GM12878 (cell line): ENCODE results near the gene CDH5. TPM values are rescaled to one million over a fixed set of nuclear protein-coding genes. Genes with fewer than 3 reads are reported as not detected.

Source experiments
- DPF2 ChIP-seq: fragments of 450-650 bp; IDR thresholded peaks from 2 replicates; pipeline ENCODE4 v1.6.1; 2017; ENCODE audit warnings: mild to moderate bottlenecking
- LARP7 ChIP-seq: fragments of 450-650 bp; IDR thresholded peaks from 2 replicates; pipeline ENCODE4 v1.6.1; 2017; ENCODE audit warnings: mild to moderate bottlenecking
- NFYB ChIP-seq: IDR thresholded peaks from 2 replicates; pipeline ENCODE4 v1.6.1; 2011; ENCODE audit warnings: low read depth, mild to moderate bottlenecking, low read length, improper control_type of control experiment, moderate library complexity; ENCODE audit not compliant: insufficient read depth
- polyA plus RNA-seq, 11 experiments: library from polyadenylated mRNA; depleted of rRNA in 4 of 11; unstranded in 6 of 11; stranded (reverse) in 5 of 11; fragments of >200 nt; fragmentation: Nextera tagmentation in 4 of 11; fragmentation: Illumina TruSeq in 1 of 11; extraction: Ambion mirVana in 4 of 11; extraction: Trizol in 1 of 11; gene quantifications; 1 replicate in 1 of 11; 2 replicates in 10 of 11; pipeline versions ENCODE4 v1.2.1 to v1.2.3, GENCODE V29; 2011 to 2016; ENCODE audit warnings: inconsistent platforms in 2 of 11, missing spikeins in 2 of 11, low read depth in 1 of 11
- total RNA-seq, 4 experiments: library from RNA; depleted of rRNA in 3 of 4; stranded (reverse); fragments of >200 nt in 3 of 4; fragmentation: Illumina TruSeq in 1 of 4; extraction: Trizol in 1 of 4; gene quantifications; 2 replicates each; pipeline versions ENCODE4 v1.2.1 to v1.2.3, GENCODE V29; 2013 to 2021
- TF ChIP-seq, protein P1 (sequence below): IDR thresholded peaks from 2 replicates; pipeline ENCODE4 v1.6.1; 2012; ENCODE audit warnings: improper control_type of control experiment, low read depth, low read length; ENCODE audit not compliant: insufficient replicate concordance
- TF ChIP-seq, protein P2 (sequence below): IDR thresholded peaks from 2 replicates; pipeline ENCODE4 v1.6.1; 2011; ENCODE audit warnings: low read depth, mild to moderate bottlenecking, low read length, moderate library complexity, borderline replicate concordance; ENCODE audit errors: extremely low read depth

CDH5 gene
- total and polyA plus RNA-seq, 10 of the 15 experiments (the other 5 are each of a cell fraction or from before 2014, with no cell fraction given): not detected

DNA sequence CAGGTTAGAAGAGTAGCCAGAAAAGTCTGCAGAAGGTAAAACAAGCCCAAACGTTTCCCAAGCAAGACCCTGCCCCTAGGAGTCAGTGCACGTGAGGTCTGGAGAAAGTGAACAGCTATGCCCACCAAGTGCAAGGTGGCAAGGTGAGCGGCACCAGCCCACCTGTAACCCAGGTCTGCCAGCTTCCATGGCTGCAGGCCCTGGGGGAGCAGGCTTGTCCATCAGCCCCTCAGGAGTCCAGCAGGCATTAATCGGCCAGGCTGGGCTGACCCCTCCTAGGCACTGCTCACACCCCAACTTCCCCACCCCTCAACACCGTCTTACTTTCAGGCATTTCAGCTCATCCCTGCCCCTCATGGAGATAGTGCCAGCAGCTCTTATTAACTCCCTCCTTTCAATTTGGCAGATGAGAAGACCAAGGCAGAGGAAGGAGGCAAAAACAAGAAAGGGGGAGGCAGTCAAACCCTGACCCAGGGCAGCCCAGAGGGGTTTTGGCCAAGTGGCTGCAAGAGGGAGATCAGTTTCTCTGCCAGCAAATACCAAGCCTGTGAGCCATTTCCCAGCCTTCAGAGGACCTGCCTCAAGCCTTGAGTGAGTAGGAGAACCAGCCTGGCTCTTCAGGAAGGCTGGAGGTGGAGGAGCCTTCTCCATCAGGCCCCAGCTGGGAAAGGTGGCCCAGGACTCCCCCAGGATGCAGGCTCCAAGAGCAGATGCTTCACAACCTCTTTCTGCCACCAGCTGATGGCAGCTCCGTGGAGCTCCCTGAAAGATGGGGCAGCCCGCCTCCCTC is 75.3 kb downstream of the CDH5 start (continued):
- TF ChIP-seq, protein P1, sequence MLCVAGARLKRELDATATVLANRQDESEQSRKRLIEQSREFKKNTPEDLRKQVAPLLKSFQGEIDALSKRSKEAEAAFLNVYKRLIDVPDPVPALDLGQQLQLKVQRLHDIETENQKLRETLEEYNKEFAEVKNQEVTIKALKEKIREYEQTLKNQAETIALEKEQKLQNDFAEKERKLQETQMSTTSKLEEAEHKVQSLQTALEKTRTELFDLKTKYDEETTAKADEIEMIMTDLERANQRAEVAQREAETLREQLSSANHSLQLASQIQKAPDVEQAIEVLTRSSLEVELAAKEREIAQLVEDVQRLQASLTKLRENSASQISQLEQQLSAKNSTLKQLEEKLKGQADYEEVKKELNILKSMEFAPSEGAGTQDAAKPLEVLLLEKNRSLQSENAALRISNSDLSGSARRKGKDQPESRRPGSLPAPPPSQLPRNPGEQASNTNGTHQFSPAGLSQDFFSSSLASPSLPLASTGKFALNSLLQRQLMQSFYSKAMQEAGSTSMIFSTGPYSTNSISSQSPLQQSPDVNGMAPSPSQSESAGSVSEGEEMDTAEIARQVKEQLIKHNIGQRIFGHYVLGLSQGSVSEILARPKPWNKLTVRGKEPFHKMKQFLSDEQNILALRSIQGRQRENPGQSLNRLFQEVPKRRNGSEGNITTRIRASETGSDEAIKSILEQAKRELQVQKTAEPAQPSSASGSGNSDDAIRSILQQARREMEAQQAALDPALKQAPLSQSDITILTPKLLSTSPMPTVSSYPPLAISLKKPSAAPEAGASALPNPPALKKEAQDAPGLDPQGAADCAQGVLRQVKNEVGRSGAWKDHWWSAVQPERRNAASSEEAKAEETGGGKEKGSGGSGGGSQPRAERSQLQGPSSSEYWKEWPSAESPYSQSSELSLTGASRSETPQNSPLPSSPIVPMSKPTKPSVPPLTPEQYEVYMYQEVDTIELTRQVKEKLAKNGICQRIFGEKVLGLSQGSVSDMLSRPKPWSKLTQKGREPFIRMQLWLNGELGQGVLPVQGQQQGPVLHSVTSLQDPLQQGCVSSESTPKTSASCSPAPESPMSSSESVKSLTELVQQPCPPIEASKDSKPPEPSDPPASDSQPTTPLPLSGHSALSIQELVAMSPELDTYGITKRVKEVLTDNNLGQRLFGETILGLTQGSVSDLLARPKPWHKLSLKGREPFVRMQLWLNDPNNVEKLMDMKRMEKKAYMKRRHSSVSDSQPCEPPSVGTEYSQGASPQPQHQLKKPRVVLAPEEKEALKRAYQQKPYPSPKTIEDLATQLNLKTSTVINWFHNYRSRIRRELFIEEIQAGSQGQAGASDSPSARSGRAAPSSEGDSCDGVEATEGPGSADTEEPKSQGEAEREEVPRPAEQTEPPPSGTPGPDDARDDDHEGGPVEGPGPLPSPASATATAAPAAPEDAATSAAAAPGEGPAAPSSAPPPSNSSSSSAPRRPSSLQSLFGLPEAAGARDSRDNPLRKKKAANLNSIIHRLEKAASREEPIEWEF: no peak
- TF ChIP-seq, protein P2, sequence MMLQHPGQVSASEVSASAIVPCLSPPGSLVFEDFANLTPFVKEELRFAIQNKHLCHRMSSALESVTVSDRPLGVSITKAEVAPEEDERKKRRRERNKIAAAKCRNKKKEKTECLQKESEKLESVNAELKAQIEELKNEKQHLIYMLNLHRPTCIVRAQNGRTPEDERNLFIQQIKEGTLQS: no peak
- no peak for TF ChIP-seq LARP7
- TF ChIP-seq NFYB: no peak
- no peak for TF ChIP-seq DPF2
